ENCODE results near the gene TNFRSF6B.

Gene TNFRSF6B

DNA sequence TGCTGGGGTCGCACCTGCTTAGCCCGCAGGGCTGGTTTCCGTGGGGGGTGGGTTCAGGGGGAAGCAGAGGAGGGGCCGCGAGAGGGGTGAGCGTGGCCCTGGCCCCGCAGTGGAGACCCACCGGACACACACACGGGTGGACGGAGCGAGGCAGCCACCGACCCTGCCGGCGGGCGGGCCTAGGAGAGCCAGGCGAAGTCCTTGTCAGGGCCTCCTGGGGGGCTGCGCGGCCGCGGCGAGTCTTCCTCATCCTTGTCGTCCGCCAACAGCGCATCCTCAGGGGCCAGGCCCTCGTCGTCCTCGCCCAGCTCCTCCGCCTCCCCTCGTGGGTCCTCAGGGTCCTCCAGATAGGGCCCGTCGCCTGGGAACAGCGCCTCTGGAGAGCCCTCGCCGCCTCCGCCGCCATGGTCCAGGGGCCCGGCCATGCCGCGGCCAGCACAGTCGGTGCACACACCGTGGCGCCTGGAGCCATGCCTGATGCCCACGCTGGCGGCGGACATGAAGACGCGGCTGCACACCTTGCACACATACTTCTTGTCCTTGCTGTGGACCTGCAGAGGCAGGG lies 50.4 kb downstream of the TNFRSF6B start:
- DNase-seq (ENCODE audit: low read depth in 2 of 3, low spot score in 2 of 3), result no peak

DNA sequence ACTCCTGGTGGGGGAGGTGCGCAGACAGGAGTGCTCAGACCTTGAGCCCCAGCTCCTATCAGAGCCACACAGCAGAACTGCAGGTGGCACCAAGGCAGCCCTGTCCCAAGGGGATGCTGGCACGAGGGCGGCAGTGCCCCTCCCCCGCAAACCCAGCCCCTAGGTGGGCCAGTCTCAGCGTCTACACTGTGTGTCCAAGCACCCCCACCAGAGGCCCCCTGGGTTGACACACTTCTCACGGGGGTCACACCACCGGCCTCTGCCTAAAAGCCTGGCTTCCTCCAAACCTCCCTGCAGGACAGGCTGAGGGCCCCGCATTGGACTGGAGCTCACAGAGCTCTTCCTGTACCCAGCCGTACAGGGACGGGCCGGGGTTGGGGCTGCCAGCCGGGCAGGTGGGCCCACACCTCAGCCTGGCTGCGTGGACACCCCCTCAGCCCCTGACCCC lies 51.2 kb downstream of the TNFRSF6B start:
- no peak for DNase-seq (ENCODE audit: low read depth in 2 of 3, low spot score in 2 of 3)
